Right forelimb (tissue), 1 donor: Measurements from ENCODE around the gene SCFD2.
"Not testable (repeated sequence)": the region's sequence is repeated elsewhere in the genome, so short reads cannot be mapped to it uniquely, and the experiment has no call there.

Experiments used
- DNase-seq: peaks from one replicate; pipeline ENCODE4 v3.0.0-alpha.2; 2018

Gene SCFD2

DNA sequence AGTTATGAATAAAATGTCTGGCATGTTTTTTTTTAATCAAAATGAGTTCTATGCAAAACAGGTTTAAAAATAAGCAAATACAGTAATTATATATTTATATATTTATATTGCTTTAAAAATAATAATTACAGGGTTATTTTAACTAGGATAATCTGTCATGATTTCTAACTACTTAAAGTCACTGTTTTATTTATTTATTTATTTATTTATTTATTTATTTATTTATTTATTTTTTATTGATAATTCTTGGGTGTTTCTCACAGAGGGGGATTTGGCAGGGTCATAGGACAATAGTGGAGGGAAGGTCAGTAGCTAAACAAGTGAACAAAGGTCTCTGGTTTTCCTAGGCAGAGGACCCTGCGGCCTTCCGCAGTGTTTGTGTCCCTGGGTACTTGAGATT, 129.2 kb downstream of the SCFD2 start:
- DNase-seq: not testable (repeated sequence)

DNA sequence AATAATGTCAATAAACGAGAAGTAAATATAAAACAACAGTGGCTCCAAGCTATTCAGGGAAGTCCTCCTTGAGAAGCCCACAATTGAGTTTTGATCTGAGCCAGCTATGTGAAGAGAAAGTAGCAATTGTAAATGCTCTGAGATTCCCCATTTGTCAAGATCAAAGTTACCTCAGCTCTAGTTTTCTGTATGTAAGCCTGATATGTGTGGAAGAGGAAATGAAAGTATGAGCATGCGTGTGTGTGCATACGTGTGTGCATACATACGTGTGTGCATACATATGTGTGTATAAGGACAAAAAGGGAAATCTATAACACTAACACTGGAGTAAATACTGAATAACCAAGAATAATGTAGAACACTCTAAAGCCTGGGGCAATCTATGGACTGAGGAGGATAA, 130.3 kb downstream of the SCFD2 start:
- DNase-seq: no peak

DNA sequence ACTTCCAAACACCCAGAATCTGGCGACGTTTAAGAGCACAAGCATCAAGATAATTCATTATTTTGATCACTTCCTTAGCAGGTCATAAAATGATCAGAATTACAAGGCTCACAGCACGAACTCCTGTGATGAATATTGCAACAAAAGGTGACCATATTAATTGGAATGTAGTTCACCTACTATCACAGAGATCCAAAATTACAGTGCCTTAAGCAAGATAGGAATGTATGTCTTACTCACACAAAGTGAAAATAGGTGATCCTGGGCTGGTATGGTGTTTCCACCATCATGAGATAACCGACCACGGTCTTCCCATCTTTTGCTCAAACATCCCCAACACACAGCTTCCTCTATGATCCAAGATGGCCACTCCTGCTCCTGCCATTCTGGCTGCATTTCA, 131.2 kb downstream of the SCFD2 start:
- DNase-seq: no peak

DNA sequence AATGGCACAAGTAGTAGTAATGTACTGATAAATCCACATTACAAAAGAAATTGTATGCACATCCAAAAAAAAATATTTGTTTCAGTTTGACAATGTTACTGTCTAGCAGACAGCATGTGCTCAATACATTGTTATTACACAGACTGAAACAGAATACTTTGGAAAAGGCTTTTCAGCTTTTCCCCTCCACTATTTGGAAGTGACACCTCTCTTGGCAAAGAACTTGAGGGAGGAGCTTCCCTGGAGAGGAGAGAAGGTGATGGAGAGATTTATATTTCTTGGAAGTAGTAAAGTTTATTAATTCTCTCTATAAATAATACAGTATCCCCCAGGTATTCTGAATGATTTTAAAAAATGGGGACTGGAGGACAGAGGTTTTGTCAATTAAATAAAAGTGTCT, 131.8 kb downstream of the SCFD2 start:
- no peak for DNase-seq

DNA sequence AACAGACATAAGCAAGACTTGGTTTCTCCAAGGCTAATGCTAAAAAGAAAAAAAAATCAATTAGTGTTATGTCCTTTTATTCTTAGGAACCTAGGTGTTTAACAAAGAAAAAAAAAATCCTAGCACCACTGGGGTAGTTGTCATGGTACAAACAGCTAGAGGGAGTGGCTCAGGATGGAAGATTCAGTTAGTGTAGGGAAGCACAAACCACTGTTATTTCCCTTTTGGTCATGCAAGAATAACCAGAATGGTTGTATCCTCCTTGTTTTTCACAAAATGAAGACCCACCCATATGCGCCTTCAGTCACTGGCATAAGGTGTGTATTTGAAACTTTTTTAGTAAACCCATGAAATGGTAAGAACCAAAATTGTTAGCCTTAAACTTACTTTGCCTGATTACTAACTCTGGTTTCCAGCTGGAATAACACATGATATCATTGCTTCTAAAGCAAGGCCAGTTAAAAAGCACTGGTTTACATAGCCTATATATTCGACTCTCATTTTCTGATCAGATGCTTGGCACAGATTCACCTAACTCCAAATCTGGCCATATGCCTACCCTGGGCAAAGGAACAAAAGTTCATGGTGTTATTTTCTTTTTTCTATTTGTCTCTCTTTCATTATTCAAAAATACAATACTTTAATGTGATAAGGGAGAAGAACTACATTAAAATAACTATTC, 132.6 kb downstream of the SCFD2 start:
- DNase-seq: no peak

DNA sequence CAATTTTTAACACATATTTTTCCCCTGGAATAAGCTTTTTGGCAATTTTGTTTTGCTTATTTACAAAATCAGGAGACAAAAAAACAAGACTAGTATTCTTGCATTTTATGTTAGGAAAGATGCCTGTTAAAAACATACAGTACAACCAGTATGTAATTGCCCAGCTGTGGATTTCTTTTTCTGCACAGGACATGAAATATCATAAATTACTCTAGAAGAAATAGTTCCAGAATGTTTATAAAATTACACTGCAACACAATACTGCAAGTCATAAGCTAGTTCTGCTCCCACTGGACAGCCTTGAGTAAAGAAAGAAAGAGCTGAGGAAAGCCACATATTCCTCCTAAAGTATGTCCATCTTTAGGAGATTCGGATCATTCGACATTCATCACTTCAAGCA, 133.5 kb downstream of the SCFD2 start:
- DNase-seq: no peak

DNA sequence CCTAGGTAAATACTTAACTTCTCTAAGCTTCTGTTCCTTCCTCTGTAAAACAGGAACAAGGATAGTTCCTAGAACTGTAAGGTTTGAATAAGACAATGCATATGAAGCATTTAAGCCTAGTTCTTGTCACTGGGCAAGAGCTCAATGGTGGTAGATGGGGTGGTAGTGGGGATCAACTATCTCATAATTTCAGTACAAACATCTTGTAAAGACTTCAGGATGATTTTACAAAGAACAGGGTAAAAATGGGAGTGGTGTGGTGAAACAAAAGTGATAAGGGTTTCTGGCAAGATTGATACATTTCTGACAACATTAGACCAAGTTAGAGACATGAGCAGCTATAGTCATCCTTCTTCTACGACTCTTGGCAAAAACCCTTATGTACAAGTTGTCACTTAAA, 137.8 kb downstream of the SCFD2 start:
- DNase-seq: no peak

DNA sequence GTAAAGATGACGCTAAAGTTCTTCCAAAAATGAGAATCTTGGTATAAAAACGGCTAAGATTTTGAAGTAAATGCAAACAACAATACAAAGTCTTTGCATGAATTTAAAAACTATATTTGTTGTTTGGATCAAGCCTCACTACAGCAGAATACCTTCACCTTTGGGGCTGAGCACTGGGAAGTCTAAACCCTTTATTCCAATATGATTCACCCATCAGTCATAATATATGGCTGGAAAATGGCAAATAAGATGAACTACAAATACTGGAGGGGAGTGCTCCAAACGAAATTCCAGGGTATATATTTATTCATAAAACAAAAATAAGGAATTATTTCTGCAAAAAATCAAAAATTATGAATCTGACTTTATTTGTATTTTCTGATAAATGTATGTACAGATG, 138.4 kb downstream of the SCFD2 start:
- no peak for DNase-seq

DNA sequence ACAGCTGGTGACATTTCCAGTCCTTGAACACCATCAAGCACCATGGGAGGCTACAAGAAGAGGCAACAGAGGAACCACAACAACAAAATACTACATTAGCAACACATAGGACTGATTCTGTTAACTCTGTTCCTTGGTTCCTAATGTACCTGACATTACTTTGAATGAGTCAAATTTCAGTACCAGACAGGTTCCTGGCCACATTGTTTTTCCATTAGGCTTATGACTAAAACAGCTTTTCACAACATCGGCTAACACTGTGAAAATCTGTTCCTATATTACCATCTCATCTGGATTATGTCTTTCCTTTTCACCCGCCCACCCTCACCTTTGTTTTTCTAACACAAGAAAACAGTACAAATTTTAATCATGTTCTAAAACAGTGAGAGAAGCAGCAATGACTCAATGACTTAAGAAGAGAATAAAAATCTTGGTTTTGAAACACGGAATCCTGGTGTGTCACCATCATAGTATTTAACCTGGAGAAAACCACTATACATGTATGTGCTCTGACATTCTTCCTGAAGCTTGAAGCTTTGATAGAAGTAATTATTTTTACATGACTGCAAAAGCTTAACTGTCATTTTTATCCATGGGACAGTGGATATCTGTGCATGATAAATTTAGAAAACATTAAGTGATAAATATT, 143.9 kb downstream of the SCFD2 start:
- no peak for DNase-seq

DNA sequence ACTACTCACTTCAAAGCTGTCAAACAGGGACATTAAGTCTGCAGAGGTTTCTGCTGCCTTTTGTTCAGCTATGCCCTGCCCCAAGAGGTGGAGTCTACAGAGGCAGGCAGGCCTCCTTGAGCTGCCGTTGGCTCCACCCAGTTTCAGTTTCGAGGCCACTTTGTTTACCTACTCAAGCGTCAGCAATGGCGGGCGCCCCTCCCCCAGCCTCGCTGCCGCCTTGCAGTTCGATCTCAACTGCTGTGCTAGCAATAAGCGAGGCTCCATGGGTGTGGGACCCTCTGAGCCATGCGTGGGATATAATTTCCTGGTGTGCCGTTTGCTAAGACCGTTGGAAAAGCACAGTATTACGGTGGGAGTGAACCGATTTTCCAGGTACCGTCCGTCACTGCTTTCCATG, 146.7 kb downstream of the SCFD2 start:
- DNase-seq: not testable (repeated sequence)

DNA sequence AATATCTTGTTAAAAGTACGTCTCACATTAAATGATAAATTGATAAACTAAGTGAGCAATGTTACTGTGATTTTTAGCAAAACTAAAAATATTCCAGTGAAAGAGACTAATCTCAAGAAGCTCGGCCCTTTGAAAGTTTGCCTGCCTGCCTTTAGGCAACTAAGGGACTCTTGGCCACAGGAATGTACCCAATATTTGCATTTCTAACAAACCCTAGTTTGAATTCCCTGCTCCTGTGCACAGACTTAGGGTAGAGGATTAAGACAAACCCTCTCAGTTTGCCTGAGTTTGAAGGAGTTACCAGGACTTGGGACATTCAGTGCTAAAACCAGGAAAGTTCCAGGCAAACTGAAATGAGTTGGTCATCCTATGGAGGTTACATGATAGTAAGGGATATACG, 157.1 kb downstream of the SCFD2 start:
- DNase-seq: no peak

DNA sequence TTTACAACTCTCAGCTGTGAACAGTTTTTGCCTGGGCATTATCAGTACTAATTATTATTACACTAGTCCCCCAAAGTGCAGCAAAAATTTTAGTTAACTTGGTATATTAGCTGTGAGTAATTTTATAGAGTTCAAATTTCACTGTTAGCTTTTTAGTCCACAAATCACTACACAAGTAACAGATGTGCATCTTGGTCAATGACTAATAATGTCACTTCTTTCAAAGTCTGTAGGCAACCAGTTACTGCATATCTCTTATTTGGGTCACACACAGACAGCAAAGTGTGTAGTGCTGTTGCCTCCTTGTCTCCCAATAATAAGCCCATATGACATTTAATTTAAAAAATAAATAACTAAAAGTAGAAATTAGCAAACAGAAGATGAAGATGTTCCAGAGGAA, 159.9 kb downstream of the SCFD2 start:
- no peak for DNase-seq

DNA sequence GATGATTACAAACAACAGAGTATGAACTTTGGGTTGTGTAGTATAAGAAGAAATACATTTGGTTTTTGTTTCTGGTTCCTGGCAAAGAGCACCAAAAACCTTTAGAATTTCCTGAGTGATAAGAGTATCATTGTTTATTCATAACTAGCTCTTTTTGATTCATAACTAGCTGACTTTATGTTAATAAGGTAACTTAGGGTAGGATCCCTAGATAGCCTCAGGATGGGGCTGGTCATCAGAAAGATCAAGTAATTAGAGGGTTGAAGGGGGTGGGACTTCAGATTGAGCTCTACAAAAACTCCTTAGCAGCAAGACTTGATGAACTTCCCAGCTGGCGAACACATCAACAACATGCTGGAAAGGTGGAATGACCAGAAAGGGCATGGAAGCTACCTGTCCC, 166.5 kb downstream of the SCFD2 start:
- no peak for DNase-seq

DNA sequence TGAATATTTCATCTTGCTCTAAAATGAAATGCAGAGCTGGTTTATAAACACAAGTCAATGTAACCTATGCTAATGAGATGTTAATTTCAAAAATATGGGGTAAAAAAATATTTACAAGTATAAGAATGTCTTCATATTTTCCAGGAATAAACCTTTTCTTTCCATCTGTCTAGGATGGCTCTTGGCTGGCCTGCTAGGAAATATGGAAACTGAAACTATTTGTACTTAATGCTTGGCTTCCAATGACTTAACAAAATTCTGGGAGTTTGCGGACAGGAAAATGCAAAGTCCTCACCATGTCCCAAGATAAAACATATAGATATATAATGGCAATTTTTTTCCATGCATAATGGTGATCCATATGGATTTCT, 168.1 kb downstream of the SCFD2 start:
- DNase-seq: no peak

DNA sequence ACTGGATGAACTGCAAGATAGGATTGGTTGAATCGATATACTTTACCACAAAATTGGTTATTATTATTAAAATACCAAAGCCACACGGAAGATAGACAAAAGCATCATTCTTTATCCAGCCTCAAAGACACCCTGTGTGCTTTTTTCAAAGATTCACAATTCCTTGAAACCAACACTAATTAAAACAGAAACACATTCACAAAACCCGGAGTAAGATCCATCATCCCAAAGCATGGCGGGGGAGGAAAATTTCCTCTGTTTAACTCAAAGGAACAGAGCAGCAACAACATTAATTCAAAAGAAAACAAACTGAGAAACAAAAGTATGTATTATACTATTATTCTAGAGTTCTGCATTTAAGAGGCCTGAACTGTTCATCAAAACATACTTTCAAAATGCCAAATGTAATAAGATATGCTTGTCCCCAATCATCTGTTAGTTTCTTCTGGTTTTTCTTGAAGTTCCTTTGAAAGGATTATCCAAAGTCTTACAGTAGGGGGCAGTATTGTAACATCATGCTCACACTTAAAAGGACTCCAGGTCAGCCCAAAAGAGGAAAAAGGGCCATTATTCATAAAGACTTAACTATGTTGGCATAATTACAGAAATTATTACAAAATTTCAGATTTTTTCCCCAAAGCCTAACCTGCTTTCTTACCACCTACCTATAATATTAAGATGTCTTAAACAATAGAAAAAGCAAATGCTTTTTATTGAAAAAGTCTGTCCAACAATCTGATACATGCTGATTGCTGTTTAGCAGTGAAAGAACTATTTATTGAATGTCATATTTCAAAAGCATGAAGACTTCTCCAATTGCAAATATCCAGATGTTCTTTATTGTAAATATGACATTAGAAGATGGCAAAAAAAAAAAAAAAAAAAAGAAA, 168.7 kb downstream of the SCFD2 start:
- DNase-seq: no peak

DNA sequence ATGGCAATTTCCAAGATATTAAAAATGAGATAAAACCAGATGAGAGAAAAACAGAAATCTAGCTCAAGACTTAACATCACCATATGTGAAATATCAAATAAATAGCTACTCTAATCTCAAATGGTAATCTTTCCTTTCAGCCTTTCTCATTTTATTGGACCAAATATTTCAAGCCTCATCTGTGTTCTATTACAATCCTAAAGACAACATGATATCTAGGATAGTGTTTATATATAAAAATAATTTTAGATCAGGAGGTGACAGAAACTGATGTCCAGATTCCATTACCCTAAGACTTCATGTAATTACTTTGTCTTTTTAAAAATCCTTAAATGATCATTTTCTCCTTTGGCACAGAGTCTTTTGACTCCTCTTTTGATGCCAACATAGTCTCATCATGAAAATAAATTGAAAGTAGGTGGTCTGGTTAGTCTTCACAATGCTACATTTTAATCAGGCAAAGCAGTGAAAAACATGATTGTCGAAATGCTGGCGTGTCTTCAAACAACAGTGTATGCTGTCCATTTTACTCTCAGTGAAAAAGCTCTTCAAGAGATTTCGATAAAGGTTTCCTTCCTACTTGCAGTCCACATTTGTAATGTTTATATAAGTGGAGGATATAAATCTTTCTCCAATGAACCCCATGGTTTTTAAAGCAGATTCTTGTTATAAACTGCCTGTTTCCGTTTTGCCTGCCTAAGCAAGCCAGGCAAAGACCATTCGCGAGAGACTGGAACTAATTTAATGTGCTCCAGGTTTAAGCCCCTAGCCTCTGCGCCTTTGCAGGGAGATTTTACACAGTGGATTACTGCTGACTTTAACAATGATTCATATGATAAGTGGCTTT, 169.8 kb downstream of the SCFD2 start:
- DNase-seq: no peak

DNA sequence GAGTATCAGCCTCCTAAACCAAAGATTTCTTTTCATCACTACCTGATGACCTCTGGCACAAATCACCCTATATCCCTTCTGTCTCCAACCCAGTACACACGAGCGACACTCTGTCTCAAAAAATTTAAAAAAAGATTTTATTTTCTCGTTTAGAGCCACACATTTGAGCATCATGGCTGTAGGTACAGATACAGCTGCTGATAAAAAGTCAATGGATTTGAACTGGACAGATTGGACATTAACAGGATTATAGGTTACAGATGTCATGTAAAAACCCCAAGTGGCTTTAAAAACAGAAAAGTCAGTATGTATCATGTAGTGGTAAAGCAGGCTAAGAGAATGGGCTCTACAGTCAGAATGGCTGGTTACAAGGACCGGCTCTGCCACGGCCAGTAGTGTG, 171.1 kb downstream of the SCFD2 start:
- no peak for DNase-seq

DNA sequence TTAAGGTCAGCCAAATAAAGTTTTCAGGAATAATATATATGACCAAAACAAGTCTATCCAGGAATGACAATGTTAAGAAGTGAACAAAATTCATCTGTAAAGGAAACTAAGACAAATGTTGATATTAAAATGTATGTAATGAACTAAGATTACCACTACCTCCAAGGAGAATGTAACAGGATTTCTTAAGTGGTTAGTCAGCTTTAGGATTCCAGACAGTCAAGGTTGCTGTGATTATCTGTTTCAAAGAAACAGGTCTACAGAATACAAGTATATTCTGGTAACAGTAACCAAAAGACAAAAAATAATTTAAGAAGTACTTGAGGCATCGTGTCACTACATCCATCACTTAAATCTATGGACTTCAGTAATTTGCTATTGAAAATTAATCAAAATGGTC, 172.8 kb downstream of the SCFD2 start:
- DNase-seq: no peak

DNA sequence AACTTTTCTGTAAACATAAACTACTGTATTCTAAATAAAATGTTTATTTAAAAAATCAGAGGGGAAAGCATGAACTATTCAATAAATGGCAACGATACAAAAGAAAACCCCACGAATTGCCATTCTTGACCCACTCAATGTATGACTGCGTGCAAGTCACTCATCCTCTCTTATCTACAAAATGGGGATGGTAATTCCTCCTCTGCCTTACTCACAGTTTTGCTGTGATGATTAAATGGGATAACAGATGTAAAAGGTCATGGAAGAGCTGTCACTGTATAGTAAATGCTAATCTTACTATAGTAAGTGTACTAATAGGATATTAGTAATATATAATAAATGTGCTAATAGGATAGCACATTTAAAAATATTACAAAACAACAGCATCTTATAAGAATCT, 173.4 kb downstream of the SCFD2 start:
- DNase-seq: no peak

DNA sequence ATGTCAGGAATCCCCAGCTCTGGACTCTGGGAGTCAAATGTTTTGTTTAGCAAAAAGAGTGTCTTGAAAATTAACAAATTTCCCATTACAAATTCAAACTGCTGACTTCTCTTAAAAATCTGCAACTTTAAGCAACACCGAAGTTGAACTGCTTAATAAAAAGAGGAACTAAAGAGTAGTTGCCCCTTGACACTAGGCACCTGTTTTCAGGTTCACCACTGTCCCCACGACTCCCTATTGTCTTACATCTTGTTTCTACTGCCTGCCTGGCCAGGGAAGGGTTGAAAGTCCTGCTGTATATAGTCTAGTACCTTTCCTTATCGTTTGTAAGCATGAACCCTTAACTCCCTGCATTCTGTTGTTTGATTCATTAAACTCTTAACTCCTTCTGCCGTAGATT, 173.9 kb downstream of the SCFD2 start:
- no peak for DNase-seq

DNA sequence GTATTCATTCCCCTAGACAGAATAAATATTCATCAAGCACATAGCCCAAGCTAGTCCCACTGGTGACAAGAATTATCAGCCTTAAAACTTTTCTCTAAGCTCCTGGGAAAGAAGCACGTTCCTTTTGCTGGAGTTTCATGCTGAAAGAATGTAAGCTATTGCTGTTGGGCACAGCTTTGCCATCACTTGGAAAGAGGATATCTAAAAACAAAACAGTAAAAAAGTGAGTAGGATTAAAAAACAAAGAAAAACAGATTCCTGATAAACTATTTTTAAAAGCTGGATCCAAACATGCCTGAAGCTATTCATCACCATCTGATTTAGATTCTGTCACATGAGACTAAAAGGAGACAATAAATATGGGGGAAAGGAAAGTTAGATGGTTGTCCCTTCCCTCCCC, 176.8 kb downstream of the SCFD2 start:
- DNase-seq: no peak

DNA sequence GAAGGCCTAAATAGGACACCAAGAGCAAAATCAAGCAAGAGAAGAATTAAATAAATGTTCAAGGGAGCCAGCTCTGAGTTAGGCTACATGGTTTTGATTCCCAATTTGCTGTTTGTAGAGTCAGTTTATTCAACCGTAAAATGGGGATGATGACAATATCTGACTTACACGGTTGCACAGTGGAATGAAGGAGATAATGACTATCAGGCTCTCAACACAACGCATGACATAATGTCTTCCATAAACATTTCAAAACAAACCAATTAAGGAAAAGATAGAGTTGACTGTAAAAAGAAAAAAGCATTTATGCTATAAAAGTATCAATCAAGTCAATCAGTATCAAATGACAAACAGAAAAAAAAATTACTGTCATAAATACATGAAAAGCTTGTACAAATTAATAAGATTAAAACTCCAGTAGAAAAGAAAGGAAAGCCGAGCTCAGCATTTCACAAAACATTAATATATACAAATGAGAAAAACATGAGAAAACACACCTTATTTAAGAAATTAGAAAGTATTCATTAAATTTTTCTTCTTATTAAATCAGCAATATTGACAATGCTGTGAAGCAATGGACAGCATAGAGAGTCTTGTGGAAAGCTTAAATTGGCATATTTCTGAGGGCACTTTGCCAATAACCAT, 179.0 kb downstream of the SCFD2 start:
- no peak for DNase-seq
